GM21825 (cell line): ENCODE data around the gene WDR20.
"Not testable (repeated sequence)": the region's sequence is repeated elsewhere in the genome, so short reads cannot be mapped to it uniquely, and the experiment has no call there.

ENCODE experiments used
- ATAC-seq: cut with Tn5 transposase; IDR thresholded peaks from one replicate; pipeline ENCODE4 v1.9.1; 2021; ENCODE audit warnings: mild to moderate bottlenecking, moderate library complexity; ENCODE audit not compliant: unreplicated experiment

The WDR20 gene

GRCh38 chr14:102131741-102132140 is 8.0 kb upstream of the WDR20 start:
- ATAC-seq: no peak

GRCh38 chr14:102134021-102134420 is 5.7 kb upstream of the WDR20 start:
- ATAC-seq: not testable (repeated sequence)

- ATAC-seq: not testable (repeated sequence)
Measured at GRCh38 chr14:102134719-102135118, 5.0 kb upstream of the WDR20 start.

GRCh38 chr14:102135456-102135855 is 4.2 kb upstream of the WDR20 start:
- not testable (repeated sequence) for ATAC-seq

- no peak for ATAC-seq
Measured at GRCh38 chr14:102138535-102138934, 1.2 kb upstream of the WDR20 start.

GRCh38 chr14:102138961-102139285 is 774 bp upstream of the WDR20 start:
- no peak for ATAC-seq

GRCh38 chr14:102140027-102140749 is 491 bp downstream of the WDR20 start:
- peak; percentile 20 for ATAC-seq

- ATAC-seq: no peak
Measured at GRCh38 chr14:102140750-102141145, 1.1 kb downstream of the WDR20 start.

GRCh38 chr14:102141797-102142196 is 2.1 kb downstream of the WDR20 start:
- no peak for ATAC-seq

- no peak for ATAC-seq
Measured at GRCh38 chr14:102144914-102145313, 5.2 kb downstream of the WDR20 start.

- ATAC-seq: no peak
Measured at GRCh38 chr14:102145395-102145794, 5.7 kb downstream of the WDR20 start.

GRCh38 chr14:102146423-102146822 is 6.7 kb downstream of the WDR20 start:
- no peak for ATAC-seq

GRCh38 chr14:102150083-102150482 is 10.4 kb downstream of the WDR20 start:
- ATAC-seq: no peak

GRCh38 chr14:102150744-102151143 is 11.0 kb downstream of the WDR20 start:
- ATAC-seq: no peak

GRCh38 chr14:102151411-102151810 is 11.7 kb downstream of the WDR20 start:
- ATAC-seq: not testable (repeated sequence)

- no peak for ATAC-seq
Measured at GRCh38 chr14:102154121-102154520, 14.4 kb downstream of the WDR20 start.

GRCh38 chr14:102154821-102155549 is 15.3 kb downstream of the WDR20 start:
- ATAC-seq: no peak

- ATAC-seq: no peak
Measured at GRCh38 chr14:102157346-102157745, 17.6 kb downstream of the WDR20 start.

GRCh38 chr14:102158797-102159196 is 19.1 kb downstream of the WDR20 start:
- no peak for ATAC-seq

- ATAC-seq: no peak
Measured at GRCh38 chr14:102159841-102160240, 20.1 kb downstream of the WDR20 start.

- no peak for ATAC-seq
Measured at GRCh38 chr14:102162487-102162886, 22.8 kb downstream of the WDR20 start.

- ATAC-seq: no peak
Measured at GRCh38 chr14:102164241-102164641, 24.5 kb downstream of the WDR20 start.
